ENCODE data around the gene TEX28.
"Not testable (repeated sequence)": the region's sequence is repeated elsewhere in the genome, so short reads cannot be mapped to it uniquely, and the experiment has no call there.

Gene TEX28, protein sequence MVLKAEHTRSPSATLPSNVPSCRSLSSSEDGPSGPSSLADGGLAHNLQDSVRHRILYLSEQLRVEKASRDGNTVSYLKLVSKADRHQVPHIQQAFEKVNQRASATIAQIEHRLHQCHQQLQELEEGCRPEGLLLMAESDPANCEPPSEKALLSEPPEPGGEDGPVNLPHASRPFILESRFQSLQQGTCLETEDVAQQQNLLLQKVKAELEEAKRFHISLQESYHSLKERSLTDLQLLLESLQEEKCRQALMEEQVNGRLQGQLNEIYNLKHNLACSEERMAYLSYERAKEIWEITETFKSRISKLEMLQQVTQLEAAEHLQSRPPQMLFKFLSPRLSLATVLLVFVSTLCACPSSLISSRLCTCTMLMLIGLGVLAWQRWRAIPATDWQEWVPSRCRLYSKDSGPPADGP

DNA sequence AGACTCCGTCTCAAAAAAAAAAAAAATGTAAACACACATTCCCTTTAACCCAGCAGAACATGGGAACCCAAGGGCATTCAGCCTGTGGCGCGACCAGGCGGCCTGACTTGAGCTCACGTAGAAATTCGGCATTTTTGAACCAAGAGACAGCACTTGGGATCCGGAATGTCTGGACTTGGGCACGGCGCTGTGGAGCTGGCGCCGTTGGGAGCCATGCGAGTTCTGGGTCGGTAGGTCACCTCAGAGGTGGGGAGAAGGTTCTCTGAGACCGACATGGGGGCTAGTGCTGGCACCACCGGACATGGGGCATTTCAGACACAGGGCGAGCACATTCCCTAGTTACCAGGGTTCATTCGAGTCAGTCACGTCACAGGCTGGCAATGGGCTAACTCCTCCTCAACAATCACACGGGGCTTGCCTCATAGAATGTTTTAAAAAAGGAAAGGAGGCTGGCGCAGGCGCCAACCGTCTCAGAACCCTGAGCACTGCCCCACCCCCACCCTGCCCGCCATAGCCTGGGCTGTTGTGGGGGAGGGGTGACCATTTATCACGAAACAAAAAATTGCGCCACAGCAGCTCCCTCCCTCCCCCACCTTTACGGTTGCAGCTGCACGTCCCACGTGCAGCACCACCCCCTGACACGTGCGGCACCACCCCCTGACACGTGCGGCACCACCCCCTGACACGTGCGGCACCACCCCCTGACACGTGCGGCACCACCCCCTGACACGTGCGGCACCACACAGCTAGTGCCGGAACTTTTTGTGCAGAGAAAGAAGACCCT, at the start of gene TEX28:
TSS of gene TEX28 (minus strand) at position 334 of the 784 bp plus-strand sequence. CDS start 3,007 bp downstream, outside the sequence.
- DNase-seq (ENCODE audit: low read depth) = no peak
- no peak within 1 kb of the TSS for H3K4me3 ChIP-seq (ENCODE audit: low read length)
- TF ChIP-seq, protein P1, sequence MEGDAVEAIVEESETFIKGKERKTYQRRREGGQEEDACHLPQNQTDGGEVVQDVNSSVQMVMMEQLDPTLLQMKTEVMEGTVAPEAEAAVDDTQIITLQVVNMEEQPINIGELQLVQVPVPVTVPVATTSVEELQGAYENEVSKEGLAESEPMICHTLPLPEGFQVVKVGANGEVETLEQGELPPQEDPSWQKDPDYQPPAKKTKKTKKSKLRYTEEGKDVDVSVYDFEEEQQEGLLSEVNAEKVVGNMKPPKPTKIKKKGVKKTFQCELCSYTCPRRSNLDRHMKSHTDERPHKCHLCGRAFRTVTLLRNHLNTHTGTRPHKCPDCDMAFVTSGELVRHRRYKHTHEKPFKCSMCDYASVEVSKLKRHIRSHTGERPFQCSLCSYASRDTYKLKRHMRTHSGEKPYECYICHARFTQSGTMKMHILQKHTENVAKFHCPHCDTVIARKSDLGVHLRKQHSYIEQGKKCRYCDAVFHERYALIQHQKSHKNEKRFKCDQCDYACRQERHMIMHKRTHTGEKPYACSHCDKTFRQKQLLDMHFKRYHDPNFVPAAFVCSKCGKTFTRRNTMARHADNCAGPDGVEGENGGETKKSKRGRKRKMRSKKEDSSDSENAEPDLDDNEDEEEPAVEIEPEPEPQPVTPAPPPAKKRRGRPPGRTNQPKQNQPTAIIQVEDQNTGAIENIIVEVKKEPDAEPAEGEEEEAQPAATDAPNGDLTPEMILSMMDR (conservative IDR thresholded peaks at IDR 0.05; ENCODE audit: low read length) = no peak

DNA sequence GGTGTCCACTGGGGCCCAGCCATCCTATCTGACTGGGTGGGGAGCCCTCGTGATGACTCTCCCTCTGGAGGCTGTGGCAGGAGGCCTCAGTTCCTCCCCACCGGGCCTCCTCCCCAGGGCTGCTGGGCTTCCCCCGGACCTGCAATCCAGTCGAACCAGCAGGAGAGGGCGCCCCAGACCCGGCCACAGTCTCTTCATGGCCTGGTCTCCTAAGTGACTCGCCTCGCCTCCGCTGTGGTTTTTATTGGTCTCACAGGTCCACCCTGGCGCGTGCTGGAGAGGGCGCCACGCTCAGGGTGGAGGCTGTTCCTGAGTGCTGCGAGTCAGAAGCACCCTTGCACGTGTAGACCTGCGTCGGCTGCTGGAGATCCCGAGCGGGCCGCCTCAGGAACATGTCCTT, 48.7 kb upstream of the TEX28 start:
- H3K4me3 ChIP-seq (ENCODE audit: low read length); DNase-seq (ENCODE audit: low read depth): not testable (repeated sequence)

DNA sequence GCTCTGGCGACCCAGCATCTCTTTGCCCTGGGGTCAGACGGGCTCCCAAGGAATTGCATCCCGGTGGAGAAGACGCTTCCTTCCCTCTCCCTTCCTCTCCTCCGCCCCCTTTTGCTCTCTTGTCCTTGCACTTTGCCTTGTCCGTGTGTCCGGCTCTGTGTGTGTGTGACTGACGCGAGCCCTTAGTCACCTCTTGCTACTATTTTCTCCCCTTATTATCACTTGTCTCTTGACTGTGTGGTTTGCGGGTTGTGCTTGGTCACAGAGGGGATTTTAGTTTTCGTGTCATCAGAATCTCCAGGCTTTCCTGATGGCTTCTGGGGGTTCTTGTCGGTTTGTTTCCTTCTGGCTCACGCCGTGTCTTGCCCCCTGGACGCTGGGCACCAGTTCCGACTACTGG, 48.1 kb upstream of the TEX28 start:
- not testable (repeated sequence) for DNase-seq (ENCODE audit: low read depth); H3K4me3 ChIP-seq (ENCODE audit: low read length)

DNA sequence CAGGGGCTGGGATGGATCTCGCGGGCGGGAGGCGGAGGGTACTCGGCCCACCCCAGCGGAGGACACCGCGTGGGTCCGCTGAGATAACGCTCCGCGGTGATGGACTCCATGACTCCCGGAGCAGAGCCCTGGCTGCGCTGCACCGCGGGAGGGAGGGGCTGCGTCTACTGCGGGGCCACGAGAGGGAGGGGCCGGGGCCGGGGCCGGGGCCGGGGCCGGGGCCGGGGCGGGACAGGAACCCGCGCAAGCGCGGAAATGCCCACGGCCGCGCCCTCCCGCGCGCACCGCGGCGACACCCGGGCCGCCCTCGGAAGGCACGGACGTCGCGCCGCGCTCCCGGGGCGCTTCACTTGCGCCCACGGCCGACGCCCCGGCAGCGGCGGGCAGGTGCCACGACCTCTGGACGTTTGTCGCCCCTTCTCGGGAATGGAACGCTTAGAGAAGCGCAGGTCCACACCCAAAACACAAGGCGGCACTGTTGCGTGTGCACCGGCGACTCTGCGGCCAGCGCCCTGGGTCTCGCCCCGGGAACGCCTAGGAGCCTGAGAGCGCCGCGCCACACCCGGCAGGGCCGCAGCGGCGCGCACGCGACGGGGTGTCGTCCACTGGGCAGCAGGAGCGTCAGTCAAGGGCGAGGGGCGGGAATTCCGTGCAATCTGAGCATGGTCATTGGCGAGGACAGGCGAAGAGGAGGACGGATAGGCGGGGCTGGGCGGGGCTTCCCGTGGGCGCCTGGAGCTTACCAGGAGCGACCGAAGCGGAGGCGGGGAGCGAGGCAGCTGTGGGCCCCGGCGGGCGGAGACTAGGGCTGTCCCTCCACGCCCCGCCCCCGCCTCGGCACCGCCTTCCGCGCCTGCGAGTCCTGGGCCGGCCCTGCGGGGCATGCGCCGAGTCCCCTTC, 46.7 kb upstream of the TEX28 start:
- not testable (repeated sequence) for H3K4me3 ChIP-seq (ENCODE audit: low read length); DNase-seq (ENCODE audit: low read depth)

DNA sequence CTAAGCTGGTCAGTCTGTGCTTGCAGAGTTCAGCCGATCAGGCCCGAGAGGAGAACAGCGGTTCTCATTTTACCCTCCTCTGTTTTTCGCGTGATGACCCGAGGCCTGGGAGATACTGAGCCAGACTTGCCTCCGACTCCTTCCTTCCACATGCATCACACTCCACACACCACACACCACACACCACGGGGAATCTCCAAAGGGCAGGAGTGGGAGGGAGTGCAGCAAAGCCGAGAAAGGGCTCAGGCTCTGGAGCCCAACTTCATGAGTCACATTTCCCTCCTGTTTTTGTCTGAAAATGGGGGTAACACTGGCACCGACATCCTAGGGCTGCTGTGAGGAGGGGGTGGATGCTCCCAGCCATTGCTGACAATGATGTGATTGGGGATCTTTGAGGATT, 39.6 kb upstream of the TEX28 start:
- DNase-seq (ENCODE audit: low read depth) = no peak
- TF ChIP-seq, protein P1 (conservative IDR thresholded peaks at IDR 0.05; ENCODE audit: low read length) = no peak
- no peak overlapping the region for H3K4me3 ChIP-seq (ENCODE audit: low read length)

DNA sequence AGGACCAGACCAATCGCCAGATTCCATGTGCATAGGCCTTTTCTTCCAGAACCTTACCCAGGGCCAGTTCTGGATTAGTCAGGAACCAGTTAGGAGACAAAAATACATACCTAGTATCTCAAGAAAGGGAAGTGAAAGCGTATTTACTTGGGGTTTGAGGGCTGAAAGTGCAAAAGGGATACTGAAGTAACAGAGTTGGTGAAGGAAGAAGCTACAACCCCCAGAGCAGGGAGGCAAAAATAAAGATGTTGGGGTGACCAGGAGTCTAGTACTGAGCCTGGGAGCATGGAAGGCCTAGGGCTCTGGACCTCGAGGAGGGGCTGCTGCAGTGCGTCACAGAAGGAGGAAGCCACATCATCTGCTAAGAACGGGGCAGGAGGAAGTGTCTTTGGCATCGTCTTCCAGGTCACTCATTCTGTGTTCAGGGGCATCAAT, 38.9 kb upstream of the TEX28 start:
- no peak for DNase-seq (ENCODE audit: low read depth)
- TF ChIP-seq, protein P1 (conservative IDR thresholded peaks at IDR 0.05; ENCODE audit: low read length) = no peak
- H3K4me3 ChIP-seq (ENCODE audit: low read length) = no peak overlapping the region

DNA sequence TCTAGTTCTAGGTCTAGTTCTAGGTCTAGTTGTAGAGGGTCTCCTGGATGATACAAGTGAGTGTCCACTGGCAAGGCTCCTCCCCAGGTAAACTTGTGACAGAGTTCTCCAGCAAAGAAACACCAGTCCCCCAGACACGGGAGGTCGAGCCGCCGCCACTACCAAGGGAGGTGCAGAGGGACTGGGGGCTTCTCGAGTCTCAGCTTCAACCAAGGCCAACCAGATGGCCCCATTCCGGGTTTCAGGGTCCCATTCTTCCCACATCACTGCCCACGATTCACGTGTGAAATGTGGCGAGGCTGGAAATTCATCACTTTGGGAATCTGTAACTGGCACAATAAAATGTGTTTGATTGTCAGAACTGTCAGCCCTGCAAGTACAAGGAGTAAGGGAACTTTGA, 38.2 kb upstream of the TEX28 start:
- TF ChIP-seq, protein P1 (conservative IDR thresholded peaks at IDR 0.05; ENCODE audit: low read length) = no peak
- no peak for DNase-seq (ENCODE audit: low read depth)
- no peak overlapping the region for H3K4me3 ChIP-seq (ENCODE audit: low read length)

DNA sequence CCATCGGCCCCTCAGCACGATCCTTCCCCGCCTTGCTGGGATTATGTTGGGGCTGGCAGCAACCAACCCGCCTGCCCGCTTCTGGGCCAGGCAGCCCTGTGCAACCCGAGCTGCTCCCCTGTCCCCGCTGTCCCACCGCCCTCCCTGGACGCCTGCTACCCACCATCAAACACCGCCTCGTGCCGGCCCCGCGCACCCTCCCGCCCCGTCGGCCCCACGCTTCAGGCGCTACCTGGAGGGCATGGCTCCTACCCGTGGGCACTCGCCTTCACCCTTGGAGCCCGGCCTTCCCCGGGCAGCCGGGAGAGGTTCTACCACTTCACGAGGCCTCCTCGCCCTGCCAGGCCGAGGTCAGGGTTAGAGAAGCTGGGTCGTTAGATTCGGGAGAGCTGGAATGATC, 37.6 kb upstream of the TEX28 start:
- TF ChIP-seq, protein P1 (conservative IDR thresholded peaks at IDR 0.05; ENCODE audit: low read length) = no peak
- H3K4me3 ChIP-seq (ENCODE audit: low read length) = no peak overlapping the region
- DNase-seq (ENCODE audit: low read depth) = no peak
